AG04449 (cell line): ENCODE measurements around the gene TMEM178B.

Source experiments
- CTCF ChIA-PET: fragments of 350-600 bp; formaldehyde crosslinking; extraction: SDS; loops from one replicate; lab custom pipeline; 2021; ENCODE audit warnings: antibody characterized with exemption; lab: Yijun Ruan, JAX
- POLR2A ChIA-PET: fragments of 400-600, 350-600 bp; formaldehyde crosslinking; extraction: SDS; loops from one replicate; lab custom pipeline; 2020; ENCODE audit warnings: antibody characterized with exemption, inconsistent platforms; lab: Yijun Ruan, JAX
- DNase-seq: peaks from one replicate; pipeline ENCODE4 v3.0.0-alpha.2; 2010; ENCODE audit warnings: low read depth, low spot score
- H3K4me3 ChIP-seq: 2 replicates; pipeline ENCODE4 v1.5.1; 2011; ENCODE audit warnings: low read depth, mild to moderate bottlenecking, control low read depth, low read length
- CTCF ChIP-seq: IDR thresholded peaks from one replicate; pipeline ENCODE4 v1.5.1; 2011; ENCODE audit warnings: mild to moderate bottlenecking, moderate library complexity, low read length, control low read depth, inconsistent platforms; ENCODE audit not compliant: insufficient read depth; ENCODE audit errors: missing control alignments

Gene TMEM178B

GRCh38 chr7:141433698-141434097 is 359.8 kb downstream of the TMEM178B start:
- no peak for DNase-seq

GRCh38 chr7:141436139-141436538 is 362.3 kb downstream of the TMEM178B start:
- ChIA-PET POLR2A (no interaction called here), CTCF (no interaction called here)
- TF ChIP-seq CTCF: no peak
- H3K4me3 ChIP-seq: no peak overlapping the region
- DNase-seq: no peak

More at GRCh38 chr7:141433698-141434097, 359.8 kb downstream of the TMEM178B start:
- H3K4me3 ChIP-seq: no peak overlapping the region
- ChIA-PET POLR2A (no interaction called here), CTCF (no interaction called here)
- no peak for TF ChIP-seq CTCF

GRCh38 chr7:141436575-141437075 is 362.8 kb downstream of the TMEM178B start:
- TF ChIP-seq CTCF: no peak
- H3K4me3 ChIP-seq: no peak overlapping the region
- POLR2A ChIA-PET: no interaction called here
- CTCF ChIA-PET: no interaction called here
- no peak for DNase-seq

GRCh38 chr7:141439164-141439563 is 365.3 kb downstream of the TMEM178B start:
- ChIA-PET POLR2A (no interaction called here), CTCF (no interaction called here)
- TF ChIP-seq CTCF: no peak
- DNase-seq: no peak
- H3K4me3 ChIP-seq: no peak overlapping the region

GRCh38 chr7:141439776-141440175 is 365.9 kb downstream of the TMEM178B start:
- CTCF ChIA-PET: no interaction called here
- POLR2A ChIA-PET: no interaction called here
- DNase-seq: no peak
- TF ChIP-seq CTCF: no peak
- no peak overlapping the region for H3K4me3 ChIP-seq

- H3K4me3 ChIP-seq: no peak overlapping the region
- TF ChIP-seq CTCF: no peak
- no peak for DNase-seq
- ChIA-PET POLR2A (no interaction called here), CTCF (no interaction called here)
Observed at GRCh38 chr7:141441837-141442627, 368.2 kb downstream of the TMEM178B start.
